HG02610 (cell line): ENCODE results near the gene RYR1.
"Not testable (repeated sequence)": the region's sequence is repeated elsewhere in the genome, so short reads cannot be mapped to it uniquely, and the experiment has no call there.

ENCODE experiments used
- ATAC-seq: cut with Tn5 transposase; IDR thresholded peaks from one replicate; pipeline ENCODE4 v1.9.1; 2021; ENCODE audit warnings: mild to moderate bottlenecking, moderate library complexity; ENCODE audit not compliant: unreplicated experiment

RYR1 gene

DNA sequence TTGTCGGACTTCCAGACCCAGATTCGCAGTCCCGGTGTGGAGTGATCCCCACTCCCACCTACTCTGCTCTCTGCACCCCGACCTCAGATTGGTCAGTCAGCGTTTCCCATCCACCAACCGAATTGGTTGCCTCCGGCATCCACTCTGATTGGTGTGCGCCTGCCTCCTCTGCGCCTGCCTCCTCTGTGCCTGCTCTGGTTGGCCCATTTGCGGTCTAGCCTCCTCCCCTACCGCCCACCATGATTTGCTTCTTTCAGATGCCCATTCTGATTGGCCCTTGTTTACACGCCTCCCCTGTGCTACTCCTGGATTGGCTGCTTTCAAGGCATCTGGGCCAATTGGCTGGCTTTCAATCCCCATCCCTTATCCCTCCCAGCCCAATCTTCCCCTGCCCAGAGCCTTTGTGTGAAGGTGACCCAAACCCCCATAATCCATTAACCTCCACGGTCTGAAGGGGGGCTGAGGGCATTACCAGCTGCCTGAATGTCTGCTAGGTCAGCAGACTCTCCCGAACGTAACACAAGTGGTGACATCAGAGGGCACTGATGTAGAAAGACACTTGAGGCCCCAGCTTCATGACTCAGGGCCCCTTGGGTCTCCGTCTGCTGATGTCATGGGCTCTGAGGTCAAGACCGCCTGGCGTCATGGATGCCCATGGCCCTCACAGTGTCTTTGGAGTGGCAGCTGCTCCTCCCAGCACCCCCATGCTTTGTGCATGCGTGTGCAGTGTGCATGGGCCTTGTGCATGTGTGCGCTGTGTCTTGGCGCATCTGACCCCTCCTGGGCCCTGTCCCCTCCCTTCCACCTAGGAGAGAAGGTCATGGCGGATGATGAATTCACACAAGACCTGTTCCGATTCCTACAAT, 103.8 kb downstream of the RYR1 start:
- no peak for ATAC-seq

DNA sequence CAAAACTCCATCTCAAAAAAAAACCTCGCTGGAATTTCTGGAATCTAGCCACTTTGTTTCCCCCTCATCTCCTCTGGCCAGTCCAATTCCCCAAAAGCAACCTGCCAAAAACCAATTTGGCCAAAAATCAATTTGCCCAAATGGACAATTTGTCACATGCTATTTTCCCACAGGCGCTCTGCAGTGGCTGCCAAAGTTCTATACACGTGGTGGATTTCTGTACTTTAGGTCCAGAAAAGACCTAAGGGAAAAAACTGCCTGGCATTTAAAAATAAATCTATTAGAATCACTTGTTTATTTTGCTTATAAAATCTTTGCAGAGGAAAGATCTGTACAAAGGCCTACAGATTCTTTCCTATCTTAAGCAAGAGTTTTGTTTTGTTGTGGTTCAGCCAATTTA, 104.9 kb downstream of the RYR1 start:
- ATAC-seq: no peak

DNA sequence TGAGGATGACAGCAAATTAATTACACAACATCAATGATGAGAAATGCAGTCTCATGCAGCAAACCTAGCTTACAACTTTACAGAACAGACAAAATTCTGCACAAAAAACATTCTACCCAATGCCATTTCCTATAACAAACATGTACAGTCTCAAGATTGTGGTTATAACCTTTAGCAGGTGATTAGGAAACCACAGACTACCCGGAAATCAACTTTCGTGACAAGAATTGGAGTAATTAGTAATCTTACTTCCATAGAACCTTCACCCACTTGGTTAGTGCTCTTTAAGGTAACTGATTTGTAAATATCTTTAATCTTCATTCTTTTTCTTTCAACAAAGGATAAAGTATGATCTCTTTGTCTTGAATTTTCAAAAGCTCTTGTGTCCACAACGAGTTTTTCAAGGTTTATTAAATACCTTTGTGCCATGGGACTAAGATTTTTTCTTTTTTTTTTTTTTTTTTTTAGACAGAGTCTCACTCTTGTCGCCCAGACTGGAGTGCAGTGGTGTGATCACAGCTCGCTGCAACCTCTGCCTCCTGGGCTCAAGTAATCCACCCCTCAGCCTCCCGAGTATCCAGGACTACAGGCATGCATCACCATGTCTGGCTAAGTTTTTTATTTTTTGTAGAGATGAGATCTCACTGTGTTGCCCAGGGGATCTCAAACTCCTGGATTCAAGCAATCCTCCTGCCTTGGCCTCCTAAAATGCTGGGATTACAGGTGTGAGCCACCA, 105.5 kb downstream of the RYR1 start:
- ATAC-seq: no peak

DNA sequence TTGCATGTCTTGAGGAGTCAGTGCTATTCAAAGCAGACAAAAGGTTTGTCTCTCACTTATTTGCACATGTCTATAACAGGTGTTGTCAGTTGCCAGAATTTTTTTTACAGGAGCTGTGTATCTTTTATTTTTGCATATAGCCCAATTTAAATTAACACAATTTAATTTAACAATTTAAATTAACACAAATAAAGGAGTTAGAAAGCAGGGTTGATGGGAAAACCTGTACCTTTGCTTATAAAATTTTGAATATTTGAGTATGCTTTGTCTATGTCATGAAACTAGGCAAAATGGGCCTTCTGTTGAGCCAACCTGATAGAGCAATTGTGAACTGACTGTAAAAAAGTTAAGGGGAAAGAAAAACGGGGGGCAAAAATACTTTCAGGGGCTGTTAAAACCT, 106.3 kb downstream of the RYR1 start:
- ATAC-seq: no peak

DNA sequence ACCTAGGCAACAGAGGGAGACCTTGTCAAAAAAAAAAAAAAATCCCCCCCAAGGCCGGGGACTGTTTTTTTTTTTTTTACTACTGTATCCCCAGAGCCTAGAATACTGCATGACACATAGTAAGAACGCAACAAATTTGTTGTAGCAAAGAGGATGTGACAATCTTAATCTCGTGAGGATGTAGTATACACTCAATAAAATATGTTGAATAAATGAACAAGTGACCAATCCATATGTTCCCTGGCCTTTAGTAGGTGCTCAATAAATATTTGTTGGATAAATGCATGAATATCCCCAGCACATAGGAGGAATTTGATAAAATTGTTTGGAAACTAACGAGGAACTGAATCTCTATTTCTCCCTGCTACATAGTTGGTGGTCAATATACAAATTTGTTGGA, 108.5 kb downstream of the RYR1 start:
- no peak for ATAC-seq

DNA sequence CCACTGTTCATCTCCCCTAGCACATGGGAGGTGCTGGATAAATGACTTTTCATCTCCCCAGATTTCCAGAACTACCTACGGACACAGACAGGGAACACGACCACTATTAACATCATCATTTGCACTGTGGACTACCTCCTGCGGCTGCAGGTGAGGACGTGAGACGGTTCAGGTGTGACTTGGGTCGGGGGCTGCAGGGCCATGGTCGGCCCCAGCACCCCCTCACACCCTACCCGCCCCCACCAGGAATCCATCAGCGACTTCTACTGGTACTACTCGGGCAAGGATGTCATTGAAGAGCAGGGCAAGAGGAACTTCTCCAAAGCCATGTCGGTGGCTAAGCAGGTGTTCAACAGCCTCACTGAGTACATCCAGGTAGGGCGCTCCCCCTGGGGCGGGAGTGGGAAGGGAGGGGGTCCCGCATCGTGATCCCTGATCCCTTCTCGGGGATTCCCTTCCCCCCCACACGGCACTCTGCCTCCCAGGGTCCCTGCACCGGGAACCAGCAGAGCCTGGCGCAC, 109.9 kb downstream of the RYR1 start:
- no peak for ATAC-seq

DNA sequence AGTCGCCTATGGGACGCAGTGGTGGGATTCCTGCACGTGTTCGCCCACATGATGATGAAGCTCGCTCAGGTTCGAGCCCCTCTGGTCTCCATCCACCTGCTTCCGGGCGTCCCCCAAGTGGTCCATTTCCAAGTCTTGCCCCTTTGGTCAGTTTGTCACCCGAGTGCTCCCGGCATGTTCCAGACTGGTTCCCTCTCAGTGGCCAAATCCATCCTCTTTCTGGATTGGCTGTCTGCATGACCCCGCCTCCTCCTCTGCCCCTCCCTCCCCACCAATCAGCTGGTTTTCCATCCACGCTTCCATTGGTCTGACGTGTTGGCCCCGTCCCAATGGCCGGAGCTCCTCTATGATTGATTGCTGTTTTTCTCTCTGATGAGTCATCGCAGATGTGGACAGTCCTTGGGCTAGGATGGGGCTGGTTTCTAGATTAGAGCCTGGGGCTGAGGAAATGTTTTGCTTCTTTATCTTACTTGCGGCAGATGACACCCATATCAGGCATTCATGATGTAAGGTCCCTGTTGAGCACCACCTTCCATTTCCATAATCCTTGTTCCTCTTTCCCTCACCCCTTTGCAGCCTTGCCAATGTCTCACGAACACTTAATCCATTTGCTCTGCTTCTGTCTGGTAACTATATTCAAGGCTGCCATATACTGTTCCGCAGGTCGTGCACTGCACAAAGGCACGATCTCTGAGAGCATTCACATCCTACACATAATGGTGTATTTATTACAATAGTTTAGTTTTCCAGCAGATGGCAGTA, 110.5 kb downstream of the RYR1 start:
- peak; percentile 62 for ATAC-seq

DNA sequence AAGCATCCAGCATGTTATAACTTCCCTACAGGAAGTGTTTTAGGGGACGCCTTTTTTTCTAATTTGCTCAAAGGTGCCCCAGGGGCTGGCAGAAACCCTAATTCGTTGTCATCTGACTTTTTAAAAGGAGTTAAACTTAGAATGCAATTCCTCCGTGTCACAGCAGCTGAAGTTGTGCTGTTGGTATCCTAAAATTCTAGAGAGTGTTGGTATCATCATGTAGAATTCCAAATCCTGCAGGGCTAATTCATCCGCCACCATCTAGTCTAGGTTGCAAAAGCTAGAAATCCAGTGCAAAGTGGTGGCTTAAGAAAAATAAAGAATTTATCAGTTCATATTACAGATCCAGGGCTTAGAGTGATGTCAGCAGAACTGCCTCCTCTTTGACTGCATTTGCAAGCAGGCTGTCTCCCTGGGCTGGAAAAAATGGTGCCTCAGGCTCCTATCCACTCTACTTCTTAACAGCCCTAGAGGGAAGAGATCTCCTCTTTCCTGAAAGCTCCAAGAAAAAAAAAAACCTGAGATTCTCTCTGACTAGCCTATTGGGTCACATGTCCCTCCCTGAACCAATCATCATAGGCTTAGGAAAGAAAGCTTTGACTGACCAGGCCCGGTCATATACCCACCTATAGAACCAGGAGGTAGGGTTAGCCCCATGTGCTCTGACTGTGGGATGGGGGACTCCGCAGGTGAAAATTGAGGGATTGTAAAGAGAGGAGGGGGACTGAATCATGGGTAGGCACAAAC, 111.3 kb downstream of the RYR1 start:
- no peak for ATAC-seq

DNA sequence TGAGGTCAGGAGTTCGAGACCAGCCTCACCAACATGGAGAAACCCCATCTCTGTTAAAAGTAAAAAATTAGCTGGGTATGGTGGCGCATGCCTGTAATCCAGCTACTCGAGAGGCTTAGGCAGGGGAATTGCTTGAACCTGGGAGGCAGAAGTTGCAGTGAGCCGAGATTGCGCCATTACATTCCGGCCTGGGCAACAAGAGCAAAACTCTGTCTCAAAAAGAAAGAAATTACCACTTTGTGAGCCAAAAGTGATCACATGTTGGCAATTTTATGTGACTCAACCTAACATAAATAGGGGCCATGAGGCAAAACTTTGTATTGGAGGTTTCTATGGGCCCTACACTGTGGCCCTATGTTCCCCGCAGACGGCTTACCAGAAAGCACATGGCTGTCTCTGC, 112.1 kb downstream of the RYR1 start:
- no peak for ATAC-seq

DNA sequence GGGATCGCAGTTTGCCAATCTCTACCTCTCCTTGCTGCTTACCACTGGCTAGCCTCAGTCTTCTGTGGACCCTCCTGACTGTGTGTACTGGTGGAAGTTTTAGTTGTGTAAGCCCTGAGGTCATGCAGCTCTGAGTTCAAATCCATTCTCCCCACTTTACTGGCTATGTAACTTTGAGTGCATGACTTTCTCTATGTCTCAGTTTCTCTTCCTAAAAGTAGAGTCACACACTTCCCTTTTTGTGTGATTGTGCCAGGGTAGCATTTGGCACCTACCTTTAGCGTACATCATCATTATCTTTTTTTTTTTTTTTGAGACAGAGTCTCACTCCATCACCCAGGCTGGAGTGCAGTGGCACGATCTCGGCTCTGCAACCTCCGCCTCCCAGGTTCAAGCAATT, 113.9 kb downstream of the RYR1 start:
- ATAC-seq: no peak

DNA sequence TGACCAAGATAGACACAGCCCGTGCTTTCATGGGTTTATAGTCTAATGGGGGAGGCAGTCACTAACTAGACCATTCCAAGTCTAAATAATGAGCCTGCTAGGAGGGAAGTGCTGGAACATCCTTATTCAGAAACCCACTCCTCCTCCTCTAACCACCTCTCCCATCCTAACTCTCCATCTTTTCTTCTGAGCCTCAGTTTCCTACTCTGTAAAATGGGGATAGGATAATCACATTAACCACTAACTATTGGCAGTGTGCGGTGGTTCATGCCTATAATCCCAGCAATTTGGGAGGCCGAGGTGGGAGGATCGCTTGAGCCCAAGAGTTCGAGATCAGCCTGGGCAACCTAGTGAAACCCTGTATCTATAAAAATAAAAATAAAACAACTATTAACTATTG, 115.6 kb downstream of the RYR1 start:
- ATAC-seq: no peak

DNA sequence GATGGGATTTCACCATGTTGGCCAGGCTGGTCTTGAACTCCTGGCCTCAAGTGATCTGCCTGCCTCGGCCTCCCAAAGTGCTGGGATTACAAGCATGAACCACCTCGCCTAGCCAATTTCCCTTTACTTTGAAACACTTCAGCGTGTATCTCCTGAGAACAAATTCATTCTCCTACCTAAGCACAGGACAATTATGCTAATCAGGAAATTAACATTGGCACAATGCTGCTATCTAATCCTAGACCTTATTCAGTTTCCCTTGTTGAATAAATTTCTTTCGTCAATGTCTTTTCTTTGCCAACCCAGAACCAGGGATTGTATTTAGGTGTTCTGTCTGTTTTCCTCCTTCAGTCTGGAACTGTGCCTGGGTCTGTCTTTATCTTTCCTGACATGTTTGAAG, 116.5 kb downstream of the RYR1 start:
- no peak for ATAC-seq

DNA sequence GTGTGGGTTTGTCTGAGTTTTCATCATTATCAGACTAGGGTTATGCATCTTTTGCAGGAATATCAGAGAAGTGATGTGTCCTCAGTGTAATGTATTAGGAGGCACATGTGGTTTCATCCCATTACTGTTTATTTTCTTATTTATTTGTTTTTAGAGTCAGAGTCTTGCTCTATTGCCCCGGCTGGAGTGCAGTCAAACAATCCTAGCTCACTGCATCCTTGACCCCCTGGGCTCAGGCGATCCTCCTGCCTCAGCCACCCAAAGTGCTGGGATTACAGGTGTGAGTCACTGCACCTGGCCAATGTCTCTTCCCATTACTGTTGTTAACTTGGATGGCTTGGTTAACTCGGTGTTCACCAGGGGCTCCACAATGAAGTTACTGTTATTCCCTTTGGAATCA, 116.9 kb downstream of the RYR1 start:
- no peak for ATAC-seq

DNA sequence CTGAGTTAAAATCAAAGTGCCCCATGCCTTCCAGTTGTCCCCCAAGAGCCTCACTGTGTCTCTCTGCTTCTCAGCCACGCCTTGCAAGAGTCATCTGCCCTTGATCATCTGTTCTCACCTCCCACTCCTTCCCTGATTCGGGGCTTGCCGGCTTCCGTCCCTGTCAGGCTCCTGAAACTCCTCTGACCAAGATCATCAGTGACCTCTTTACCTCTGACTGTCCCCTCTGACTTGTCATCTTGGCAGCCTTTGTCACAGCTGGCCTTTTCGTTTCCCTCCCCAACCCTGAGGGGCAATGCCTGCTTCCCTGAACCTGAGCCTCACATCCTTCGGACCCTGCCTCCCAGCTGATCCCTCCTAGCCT, 117.9 kb downstream of the RYR1 start:
- peak; percentile 74 for ATAC-seq

DNA sequence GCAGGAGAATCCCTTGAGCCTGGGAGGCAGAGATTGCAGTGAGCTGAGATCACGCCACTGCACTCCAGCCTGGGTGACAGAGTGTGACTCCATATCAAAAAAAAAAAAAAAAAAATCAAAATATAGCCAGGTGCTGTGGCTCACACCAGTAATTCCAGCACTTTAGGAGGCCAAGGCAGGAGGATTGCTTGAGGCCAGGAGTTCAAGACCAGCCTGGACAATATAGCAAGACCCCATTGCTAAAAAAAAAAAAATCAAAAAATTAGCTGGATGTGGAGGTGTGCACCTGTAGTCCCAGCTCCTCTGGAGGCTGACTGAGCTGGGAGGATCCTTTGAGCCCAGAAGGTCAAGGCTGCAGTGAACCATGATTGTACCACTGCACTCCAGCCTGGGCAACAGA, 119.7 kb downstream of the RYR1 start:
- ATAC-seq: not testable (repeated sequence)

DNA sequence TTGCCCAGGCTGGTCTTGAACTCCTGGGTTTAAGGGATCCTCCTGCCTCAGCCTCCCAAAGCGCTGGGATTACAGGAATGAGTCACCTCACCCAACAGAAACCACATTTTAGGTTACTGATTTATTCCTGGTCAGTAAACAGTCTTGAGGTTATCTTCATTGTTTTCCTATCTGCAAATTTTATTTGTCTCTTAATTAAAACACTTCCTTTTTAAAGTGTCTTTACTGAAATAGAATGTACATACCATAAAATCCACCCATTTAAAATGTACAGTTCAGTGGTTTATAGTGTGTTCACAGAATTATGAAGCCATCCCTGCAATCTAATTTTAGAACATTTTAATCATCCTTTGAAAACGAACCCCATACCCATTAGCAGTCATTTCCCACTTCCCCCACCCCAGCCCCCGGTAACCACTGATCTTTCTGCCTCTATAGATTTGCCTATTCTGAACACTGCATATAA, 121.2 kb downstream of the RYR1 start:
- no peak for ATAC-seq

DNA sequence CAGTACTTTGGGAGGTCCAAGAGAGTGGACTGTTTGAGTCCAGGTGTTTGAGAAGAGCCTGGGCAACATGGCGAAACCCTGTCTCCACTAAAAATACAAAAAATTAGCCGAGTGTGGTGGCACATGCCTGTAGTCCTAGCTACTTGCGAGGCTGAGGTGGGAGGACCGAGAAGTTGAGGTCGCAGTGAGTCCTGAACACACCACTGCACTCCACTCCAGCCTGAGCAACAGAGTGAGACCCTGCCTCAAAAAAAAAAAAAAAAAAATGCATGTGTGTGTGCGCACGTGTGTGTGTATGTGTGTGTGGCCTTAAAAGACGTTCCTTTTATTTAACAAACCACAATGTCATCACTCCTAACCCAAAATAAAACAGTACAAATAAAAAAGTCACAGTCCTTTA, 121.7 kb downstream of the RYR1 start:
- ATAC-seq: no peak

DNA sequence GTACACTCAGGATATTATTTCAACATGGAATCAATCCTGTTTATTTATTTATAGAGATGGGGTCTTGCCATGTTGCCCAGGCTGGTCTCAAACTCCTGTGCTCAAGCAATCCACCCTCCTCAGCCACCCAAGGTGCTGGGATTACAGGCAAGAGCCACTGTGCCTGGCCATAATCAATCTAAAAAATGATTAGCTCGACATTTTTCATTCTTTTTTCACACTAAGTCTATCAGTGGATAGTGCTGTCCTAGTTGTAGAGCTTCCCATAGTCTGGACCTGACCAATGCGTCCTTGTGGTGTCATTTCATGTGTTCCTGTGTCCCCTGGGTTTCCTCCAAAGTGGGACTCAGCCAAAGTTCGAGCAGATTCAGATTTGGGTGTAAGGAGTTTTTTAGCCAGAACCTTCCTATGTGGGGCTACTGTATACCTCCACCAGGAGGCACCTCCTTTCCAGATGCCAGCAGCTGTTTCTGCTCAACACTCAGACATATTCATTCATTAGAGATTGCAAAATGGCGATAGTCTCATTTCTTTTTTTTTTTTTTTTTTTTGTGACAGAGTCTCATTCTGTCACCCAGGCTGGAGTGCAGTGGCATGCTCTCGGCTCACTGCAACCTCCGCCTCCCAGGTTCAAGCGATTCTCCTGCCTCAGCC, 123.2 kb downstream of the RYR1 start:
- no peak for ATAC-seq

DNA sequence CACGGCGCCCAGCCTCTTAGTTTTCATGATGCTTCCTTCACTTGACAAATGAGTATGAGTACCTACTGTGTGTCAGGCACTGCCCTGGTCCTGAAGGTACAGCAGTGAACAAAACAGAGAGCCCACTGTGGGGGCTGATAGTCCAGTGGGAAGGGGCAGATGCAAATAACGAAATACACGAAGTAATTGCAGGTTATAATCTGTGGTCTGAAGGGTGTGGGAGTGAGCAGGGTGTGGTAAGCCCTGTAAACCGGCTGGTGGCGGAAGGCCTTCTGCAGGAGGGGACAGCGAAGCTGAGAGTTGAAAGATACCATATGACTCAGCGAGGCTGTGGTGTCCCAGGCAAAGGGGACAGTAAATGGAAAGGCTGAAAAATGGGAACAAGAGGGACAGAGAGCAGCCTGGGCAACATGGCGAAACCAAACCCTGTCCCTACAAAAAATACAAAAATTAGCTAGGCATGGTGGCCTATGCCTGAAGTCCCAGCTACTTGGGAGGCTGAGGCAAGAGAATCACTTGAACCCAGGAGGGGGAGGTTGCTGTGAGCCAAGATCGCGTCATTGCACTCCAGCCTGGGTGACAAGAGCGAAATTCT, 123.8 kb downstream of the RYR1 start:
- peak; percentile 47 for ATAC-seq

DNA sequence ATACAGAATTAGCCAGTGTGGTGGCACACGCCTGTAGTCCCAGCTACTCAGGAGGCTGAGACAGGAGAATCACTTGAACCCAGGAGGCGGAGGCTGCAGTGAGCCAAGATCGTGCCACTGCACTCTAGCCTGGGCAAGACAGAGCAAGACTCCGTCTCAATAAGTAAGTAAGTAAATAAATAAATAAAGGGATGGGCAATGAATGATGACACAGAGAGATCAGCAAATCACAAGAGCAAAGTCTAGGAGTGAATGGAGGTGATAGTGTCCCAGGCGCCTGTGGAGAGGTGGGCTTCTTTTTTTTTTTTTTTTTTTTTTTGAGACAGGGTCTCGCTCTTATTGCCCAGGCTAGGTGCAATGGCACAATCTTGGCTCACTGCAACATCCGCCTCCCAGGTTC, 125.4 kb downstream of the RYR1 start:
- ATAC-seq: not testable (repeated sequence)
